HG02852 (cell line): Measurements from ENCODE around the gene ADAM15.

Experiments
- ATAC-seq: cut with Tn5 transposase; IDR thresholded peaks from one replicate; pipeline ENCODE4 v1.9.1; 2021; ENCODE audit warnings: mild to moderate bottlenecking, moderate library complexity; ENCODE audit not compliant: unreplicated experiment

The ADAM15 gene

DNA sequence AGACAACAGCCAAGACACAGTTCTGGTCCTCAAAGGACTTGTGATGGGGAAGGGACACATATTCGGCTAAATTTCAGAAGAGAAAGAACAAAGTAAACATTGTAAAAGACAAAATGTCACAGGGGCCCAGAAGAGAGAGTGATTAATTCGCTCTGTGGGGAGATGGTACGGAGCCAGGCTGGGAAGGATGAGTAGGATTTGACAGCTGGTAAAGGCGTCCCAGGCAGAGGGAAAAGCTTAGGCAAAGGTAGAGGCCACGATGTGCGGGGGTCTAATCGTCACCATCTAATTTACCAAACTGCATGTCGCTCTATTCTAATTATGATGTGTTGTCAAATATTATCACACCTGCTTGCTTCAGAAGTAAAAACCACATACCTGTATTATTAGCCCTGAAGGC is 59.3 kb downstream of the ADAM15 start:
- ATAC-seq: no peak

DNA sequence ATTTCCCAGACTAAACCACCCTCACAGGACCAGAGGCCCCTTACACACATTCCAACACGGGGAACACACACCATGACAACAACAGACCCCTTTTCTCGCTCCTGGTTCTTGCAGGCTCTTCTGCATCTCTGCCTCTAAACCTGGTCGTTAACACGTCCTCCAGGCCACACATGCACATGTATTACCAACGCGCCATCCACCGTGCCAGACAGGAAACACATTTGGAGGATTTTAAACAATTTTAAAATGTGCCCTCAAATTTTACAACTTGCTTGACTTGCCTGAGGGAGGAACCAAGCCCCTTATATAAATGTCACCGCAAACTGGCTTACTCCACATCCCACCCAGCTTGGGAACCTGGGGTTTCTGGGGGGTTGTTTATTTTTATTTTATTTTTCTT is 59.7 kb downstream of the ADAM15 start:
- no peak for ATAC-seq
